ENCODE data around the gene TICRR.

DNA sequence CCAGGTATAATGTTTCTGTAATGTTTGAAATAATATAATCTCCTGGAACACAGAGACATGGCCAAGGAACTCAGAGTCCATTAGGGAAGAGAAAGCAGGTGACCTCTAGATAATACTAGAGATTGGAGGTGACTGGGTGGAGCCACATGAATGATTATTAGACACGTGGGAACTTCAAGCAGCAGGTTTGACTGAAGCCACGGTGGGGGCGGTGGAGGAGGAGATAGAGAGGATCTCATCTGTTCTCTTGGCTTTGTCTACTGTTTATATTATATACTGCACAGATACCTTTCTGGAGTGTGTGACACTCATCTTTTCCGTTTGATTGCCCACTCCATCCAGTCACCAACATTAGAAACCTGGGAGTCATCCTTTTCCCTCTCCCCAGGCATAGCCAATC is 46.3 kb downstream of the TICRR start:
- TF ChIP-seq, protein P1, sequence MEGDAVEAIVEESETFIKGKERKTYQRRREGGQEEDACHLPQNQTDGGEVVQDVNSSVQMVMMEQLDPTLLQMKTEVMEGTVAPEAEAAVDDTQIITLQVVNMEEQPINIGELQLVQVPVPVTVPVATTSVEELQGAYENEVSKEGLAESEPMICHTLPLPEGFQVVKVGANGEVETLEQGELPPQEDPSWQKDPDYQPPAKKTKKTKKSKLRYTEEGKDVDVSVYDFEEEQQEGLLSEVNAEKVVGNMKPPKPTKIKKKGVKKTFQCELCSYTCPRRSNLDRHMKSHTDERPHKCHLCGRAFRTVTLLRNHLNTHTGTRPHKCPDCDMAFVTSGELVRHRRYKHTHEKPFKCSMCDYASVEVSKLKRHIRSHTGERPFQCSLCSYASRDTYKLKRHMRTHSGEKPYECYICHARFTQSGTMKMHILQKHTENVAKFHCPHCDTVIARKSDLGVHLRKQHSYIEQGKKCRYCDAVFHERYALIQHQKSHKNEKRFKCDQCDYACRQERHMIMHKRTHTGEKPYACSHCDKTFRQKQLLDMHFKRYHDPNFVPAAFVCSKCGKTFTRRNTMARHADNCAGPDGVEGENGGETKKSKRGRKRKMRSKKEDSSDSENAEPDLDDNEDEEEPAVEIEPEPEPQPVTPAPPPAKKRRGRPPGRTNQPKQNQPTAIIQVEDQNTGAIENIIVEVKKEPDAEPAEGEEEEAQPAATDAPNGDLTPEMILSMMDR (IDR thresholded peaks at IDR 0.05): no peak
- no peak for TF ChIP-seq POLR2A (IDR thresholded peaks at IDR 0.05)

Data from tibial nerve (tissue), 3 donors.